ENCODE data around the gene DNAJC4. TPM values are rescaled to one million over a fixed set of nuclear protein-coding genes. Genes with fewer than 3 reads are reported as not detected.

Gene DNAJC4
- total RNA-seq, 1 donor from 2014 or later = 53.5 TPM

DNA sequence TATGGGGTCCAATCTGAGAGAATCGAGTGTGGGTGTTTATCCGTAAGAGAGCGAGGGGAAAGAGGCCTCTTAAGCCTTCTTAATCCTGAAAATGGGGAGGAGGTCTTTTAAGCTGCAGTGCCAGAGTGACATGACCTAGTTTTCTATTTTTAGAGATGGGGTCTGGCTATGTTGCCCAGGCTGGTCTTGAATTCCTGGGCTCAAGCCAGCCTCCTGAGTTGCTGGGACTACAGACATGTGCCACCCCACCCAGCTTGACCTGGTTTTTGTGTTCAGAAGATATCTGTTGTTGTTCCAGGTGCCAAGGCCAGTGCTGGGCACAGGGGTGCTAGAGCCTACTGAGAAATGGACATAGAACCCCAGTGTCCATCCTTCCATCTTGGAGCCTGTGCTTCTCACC lies 52.7 kb downstream of the DNAJC4 start:
- DNase-seq (ENCODE audit: missing footprints) (no peak), ATAC-seq (no peak)
- intact Hi-C loops (cut with DNase I) = no loop called here

Other genes starting within 250 kb of the DNAJC4 start
- gene OTUB1, start 244.1 kb upstream of the DNAJC4 start, total RNA-seq = 55.6 TPM
- gene FLRT1, start 194.6 kb upstream of the DNAJC4 start, total RNA-seq = 0.57 TPM
- 119 TPM for gene MACROD1, start 64.4 kb upstream of the DNAJC4 start, total RNA-seq
- gene STIP1, start 44.4 kb upstream of the DNAJC4 start, total RNA-seq = 124 TPM
- gene FERMT3, start 23.8 kb upstream of the DNAJC4 start, total RNA-seq = 9.6 TPM
- gene TRPT1, start 4.4 kb upstream of the DNAJC4 start, total RNA-seq = 71.9 TPM
- gene NUDT22, start 4.3 kb upstream of the DNAJC4 start, total RNA-seq = 66.4 TPM
- 272 TPM for gene VEGFB, start 4.0 kb downstream of the DNAJC4 start, total RNA-seq
- gene FKBP2, start 10.5 kb downstream of the DNAJC4 start, total RNA-seq = 50.6 TPM
- 129 TPM for gene PPP1R14B, start 16.4 kb downstream of the DNAJC4 start, total RNA-seq
- gene PLCB3, start 21.0 kb downstream of the DNAJC4 start, total RNA-seq = 10.9 TPM
- 89.1 TPM for gene BAD, start 54.1 kb downstream of the DNAJC4 start, total RNA-seq
- gene GPR137, start 55.3 kb downstream of the DNAJC4 start, total RNA-seq = 28.6 TPM
- not detected for gene KCNK4, start 60.8 kb downstream of the DNAJC4 start, total RNA-seq
- gene CATSPERZ, start 69.8 kb downstream of the DNAJC4 start, total RNA-seq = not detected
- gene ESRRA, start 75.0 kb downstream of the DNAJC4 start, total RNA-seq = 217 TPM
- 92.8 TPM for gene TRMT112, start 87.0 kb downstream of the DNAJC4 start, total RNA-seq
- gene PRDX5, start 87.6 kb downstream of the DNAJC4 start, total RNA-seq = 410 TPM
- gene CCDC88B, start 109.7 kb downstream of the DNAJC4 start, total RNA-seq = 7.7 TPM
- gene RPS6KA4, start 128.6 kb downstream of the DNAJC4 start, total RNA-seq = 18.7 TPM

Data from Right ventricle myocardium inferior (tissue), 1 donor.